Measurements from ENCODE around the gene GRK5.

The GRK5 gene

DNA sequence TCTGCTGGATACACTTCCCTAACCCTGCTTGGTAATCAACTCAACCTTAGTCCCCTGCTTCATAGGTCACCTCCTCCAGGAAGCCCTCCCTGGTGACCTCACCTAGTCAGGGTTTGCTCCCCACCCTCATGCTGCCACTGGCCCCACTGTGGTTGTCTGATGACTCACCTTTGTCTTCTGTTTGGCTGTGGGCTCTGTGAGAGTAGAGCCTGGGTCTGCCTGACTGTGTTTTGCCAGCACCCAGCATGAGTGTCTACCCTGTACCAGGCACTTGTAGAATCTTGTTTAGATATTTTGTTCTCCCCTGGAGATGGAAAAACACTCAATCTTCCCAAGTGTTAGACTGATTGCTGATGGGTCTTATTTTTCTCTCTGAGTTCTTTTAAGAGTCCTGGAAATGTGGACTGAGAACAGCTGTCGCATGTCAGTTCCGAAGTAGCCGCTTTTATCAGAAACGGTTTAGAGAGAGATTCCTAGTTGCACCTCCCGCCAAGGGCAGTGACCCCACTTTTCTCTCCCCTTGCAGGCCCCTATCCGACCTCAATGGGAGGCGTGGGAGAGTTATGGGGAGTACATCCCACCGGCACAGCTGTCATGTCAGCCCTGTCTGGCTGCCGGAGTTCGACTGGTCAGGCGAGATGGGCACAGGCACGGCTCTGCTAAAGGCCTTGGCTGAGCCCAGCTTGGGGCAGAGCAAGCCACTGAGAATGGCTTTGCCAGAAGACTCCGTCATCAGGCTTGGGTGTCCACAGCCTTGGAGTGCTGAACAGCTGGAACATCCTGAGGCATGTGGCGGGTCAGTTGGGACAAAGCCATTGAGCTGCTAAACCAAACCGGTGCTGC, 134.3 kb downstream of the GRK5 start:
- no peak for DNase-seq (ENCODE audit: low read depth, low spot score)

DNA sequence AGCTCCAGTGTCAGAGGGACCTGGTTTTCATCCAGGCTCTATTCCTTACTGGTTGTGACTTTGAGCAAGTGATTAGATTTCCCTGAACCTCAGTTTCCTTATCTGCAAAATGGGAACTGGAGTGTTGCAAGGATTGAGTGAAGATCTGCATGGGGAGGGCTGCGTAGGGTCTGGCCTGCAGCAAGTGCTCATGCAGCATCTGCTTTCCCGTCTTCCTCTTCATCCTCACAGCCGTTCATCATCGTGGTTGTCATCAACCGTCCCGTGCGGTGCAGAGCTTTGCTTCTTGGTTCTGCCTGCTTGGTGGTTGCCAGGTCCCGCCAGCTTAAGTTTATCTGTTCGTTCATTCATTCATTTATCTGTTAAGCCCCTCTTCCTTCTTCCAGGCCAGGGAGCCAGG, 135.0 kb downstream of the GRK5 start:
- no peak for DNase-seq (ENCODE audit: low read depth, low spot score)

DNA sequence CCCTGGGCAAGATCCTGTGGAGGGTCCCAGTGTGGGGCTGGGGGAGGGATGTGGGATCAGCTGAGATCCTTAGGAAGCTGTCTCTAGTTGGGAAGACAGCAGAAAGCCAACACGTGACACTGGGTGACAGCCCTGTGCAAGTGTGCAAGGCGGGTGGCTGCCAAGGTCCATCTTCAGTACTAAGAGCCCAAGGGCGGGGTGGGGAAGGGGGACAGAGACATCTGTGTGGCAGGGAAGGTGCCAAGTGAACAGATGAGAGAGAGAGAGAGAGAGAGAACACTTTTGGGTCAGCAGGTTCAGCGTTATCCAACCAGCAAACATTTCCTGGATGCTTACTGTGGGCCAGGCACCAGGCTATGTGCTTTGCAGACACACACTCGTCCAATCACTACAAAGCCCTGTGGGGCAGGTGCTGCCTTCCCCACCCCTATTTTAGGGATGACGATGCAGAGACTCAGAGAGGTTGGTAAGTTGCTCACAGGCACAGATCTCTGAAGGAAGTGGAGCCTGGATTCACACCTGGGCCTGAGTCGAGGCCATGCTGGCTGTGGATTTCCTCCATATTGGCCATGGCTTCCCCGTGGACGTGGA, 135.7 kb downstream of the GRK5 start:
- DNase-seq (ENCODE audit: low read depth, low spot score): no peak

DNA sequence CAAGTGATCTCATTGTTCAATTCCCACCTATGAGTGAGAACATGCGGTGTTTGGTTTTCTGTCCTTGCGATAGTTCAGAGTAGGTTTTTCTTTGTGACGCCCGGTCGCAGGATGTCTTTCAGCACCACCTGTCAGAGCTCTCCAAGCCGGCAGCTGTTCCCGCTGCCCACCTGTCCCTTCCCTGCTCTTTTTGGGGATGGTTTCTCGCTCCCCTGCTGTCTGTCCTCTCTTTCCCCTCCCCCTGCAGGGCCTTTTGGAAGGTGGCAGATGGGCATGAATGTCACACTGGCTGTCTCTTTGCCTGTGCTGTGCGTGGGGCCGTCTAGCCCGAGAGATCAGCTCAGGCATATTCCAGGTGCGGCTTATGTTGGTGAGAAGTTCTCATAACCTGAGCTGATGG, 137.0 kb downstream of the GRK5 start:
- DNase-seq (ENCODE audit: low read depth, low spot score): no peak

DNA sequence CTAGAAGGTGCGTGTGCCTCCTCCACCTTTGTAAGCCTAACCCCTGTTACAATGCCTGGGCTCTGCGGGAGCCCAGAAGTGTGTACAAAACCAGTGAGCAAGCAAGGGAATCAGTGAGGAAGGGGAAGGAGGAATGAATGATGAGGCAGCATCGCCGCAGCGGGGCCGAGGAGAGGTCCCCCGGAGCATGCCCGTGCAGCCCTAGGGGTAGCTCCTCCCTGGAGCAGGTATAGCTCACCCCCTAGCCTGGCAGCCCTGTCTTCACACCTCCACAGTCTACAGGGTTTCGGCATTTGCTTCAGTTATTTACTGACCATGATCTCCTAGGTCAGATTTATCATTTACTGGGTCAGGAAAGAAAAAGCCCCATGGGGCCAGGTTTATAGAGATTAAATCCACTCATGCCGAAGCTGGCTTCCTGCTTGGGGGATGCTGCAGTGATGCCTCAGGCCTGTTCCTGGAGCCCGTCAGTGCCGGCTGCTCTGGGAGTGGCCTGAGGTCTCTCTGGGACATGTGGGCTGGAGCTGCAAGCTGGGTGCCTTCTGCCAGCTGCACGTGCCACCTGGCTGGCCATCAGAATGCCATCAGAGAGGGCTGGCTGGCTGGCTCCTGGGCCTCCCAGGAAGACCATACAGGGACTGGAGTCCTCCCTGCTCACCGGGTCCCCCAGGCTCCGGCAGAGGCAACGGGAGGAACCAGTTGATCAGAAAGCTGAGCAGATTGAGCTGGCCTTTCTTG, 138.9 kb downstream of the GRK5 start:
- no peak for DNase-seq (ENCODE audit: low read depth, low spot score)

DNA sequence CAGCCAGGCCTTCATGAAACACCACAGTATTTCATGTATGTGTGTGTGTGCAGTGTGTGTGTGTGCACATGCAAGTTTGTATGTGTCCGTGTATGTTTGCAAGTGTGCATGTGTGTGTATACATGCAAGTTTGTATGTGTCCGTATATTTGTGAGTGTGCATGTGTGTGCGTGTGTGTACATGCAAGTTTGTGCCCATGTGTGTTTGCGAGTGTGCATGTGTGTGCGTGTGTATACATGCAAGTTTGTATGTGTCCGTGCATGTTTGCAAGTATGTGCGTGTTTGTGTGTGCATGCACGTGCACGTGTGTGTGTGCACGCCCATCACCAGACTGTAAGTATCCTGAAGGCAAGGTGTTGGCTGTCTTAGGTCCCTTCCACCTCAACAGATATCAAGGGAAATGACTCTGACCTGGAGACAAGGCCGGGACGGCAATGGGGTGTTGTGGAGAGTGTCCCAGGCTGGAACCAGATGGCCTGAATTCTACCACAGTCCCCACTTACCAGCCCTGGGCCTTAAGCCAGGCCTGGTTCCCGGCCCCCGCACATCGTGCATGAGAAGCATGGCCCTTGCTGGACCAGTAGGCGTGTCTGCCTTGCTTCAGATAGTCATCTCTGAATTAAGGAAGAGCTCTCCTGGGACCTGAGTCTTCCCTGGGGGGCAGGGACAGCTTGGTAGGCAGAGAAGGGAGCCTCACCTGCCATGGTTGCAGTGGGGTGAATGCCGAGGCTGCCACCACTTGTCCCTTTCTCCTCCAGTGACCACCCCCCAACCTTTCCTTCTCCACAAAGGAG, 140.0 kb downstream of the GRK5 start:
- DNase-seq (ENCODE audit: low read depth, low spot score): no peak

DNA sequence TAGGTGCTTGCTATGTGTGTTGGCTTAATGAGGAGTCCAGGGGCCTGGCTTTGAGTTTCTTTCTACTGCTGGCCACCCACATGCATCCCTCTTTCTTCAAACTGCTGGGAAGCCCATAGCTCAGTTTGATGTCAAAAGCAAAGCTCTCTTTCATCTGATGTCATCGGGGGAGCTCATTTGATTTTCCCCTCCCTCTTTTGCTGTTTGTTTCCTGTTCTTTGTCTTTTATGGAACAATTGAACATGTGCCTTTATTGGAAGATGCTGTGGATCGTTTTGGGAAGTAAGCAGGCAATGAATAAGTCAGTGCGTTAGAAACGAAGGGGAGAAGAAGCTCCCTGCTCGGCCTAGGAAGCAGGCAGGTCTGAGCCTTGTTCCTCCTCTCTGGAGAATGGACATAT, 140.7 kb downstream of the GRK5 start:
- DNase-seq (ENCODE audit: low read depth, low spot score): no peak

DNA sequence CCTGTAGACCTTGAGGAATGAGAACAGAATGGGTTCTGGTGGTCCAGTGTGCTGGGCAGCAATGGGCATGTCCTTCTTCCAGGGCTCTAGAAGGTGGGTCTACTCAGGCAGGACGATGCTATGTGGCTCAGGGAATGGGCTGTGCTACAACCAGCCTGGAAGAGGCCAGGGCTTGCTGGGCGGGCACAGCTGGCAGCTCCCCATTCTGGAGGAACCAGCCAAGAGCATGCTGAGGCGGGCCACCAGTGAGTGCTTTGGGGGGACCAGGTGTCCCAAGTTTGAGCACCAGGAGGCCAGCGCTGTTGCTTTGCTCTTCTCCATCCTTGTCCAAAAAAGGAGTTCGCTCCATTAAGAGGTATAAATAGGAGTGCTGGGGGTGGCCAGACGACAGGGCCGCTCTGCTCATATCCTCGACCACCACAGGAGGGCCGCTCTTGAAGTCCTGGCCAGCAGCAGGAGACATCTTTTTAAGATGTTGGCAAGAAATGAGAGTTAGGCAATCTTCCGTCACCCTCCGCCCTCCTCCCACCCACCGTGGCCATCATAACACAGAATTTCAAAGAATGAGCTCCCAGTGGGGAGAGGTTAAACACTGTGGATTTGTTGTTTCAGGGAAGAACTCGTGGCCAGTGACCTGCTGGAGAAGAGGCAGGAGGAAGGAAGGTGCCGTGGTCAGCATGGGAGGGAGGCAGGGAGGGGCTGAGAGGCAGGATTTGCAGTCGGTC, 141.3 kb downstream of the GRK5 start:
- DNase-seq (ENCODE audit: low read depth, low spot score): no peak

DNA sequence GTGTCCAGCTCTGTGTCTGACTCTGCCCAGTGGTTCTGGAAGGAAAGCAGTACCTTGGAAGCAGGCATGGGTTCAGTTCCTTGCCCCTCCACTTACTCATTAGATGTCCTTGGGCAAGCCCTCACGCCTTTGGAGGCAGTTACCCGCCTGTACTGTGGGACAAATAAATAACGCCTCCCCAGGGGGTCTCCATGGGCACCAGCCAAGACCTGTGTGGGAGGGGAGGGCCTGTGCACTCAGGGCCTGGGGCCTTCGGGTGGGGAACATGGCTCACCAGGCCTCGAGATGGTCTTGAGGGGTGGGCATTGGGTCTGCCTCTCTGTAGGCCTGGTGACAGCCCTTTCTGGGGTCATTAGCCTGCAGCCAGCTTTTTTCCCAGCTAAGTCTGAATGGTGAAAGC, 142.0 kb downstream of the GRK5 start:
- no peak for DNase-seq (ENCODE audit: low read depth, low spot score)

DNA sequence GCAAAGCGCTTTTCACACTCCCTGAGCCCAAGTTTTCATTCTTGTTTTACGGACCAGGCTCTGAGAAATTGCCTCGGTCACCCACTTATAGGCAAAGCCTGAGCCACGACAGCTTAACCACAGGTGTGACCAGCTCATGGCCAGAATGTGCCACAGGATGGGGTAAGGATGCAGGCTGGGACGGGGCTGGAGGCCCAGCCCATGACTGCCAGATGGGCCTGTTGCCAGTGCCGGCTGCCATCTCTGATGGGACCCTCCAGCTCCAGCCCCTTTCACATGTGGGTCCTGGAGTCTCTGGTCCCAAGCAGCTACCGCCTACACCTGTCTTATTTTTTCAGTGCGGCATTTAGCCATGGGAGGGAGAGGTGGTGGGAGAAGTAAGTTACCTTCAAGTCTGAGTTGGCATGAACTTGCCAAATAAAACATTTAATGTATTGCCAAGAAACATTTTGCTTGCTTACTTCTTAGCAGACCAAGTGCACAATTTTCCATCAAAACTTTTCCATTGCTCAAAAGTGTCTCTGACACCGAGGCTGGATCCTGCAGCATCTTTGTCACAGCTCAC, 142.6 kb downstream of the GRK5 start:
- DNase-seq (ENCODE audit: low read depth, low spot score): no peak

DNA sequence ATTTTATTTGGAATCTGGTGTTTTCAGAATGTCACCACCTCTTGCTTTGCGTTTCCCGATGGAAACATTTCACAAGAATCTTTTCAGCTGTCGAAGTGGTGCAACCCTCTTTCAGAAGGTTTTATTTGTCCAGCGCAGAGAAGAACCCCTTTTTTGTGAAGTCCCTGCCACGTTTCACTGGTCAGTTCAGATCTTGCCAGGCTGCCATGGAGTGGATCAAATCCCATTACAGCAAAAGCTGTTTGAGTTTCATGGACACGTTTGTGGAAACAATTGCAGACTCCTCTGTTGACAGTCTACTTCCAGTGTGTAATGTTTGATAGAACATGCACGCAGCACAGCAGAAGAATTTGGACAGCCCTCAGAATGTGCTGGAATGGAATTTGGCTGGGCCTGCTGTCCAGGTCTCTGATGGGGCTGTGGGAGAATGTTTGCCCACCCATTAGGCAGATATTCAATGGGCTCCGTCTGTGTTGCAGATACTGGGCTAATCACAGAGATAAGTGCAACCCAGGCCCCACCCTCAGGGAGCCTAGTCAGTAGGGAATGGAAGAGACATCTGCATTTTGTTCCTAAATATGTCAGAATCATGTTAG, 143.2 kb downstream of the GRK5 start:
- no peak for DNase-seq (ENCODE audit: low read depth, low spot score)

DNA sequence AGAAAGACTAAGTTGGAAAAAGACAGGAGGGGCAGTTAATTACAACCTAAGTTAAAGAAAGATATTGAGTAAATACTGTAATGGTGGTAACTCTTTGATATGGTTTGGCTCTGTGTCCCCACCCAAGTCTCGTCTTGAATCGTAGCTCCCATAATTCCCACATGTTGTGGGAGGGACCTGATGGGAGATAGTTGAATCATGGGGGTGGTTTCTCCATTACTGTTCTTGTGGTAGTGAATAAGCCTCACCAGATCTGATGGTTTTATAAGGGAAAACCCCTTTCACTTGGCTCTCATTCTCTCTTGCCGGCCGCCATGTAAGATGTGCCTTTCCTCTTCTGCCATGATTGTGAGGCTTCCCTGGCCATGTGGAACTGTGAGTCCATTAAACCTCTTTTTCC, 143.8 kb downstream of the GRK5 start:
- no peak for DNase-seq (ENCODE audit: low read depth, low spot score)

DNA sequence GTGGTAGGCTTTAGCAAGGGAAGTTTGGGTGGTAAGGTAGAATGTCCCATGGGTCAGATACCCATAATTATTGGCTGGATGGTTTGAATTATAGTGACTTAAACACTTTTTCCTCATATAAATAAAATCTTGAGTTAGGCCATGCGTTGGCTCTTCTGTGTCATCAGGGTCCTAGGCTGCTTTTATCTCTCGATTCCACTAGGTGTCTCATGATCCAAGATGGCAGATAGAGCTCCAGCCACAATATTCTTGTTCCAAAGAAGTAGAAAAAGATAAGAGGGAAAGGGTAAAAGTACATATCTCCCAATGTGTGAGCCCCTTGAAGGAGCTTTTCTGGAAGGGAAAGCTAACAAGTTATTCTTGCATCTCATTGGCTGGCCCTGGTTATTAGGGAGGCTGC, 144.7 kb downstream of the GRK5 start:
- no peak for DNase-seq (ENCODE audit: low read depth, low spot score)

DNA sequence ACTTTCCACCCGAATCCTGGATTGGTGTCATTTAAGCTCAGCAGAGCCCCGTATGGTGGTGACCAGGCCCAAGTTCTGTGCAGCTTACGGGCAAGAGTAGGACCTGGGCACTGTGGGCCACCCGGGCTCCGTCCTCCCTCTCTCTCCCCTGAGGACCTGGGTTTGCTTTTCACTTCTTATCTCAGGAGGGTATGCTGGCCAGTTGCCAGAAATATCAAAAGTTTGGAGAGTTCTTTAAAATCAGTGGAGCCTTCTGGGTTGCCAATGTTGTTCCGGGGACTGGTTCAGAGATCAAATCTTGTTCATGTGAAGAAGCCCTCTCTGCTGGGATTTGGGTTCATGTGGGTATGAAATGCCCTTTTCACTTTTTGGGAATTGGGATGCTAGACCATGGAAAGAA, 145.4 kb downstream of the GRK5 start:
- DNase-seq (ENCODE audit: low read depth, low spot score): no peak

DNA sequence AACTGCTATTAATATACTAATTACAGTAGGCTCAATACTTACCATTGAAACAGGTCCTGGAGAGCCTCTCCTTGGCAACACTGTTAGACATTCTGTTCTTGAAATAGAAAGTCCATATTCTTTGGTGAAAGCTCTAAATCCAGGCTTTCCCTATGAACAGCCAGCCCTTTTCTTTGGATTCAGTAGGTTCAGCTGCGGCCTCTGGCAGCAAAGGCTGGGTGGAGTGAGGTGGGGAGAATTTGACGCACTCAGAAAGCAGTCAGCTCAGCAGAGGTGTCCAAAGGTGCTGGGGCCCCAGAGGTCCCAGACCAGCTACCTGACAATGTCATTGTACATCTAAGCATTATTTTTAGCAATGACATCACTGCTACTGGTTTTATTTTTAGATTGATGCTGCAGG, 146.1 kb downstream of the GRK5 start:
- DNase-seq (ENCODE audit: low read depth, low spot score): no peak

DNA sequence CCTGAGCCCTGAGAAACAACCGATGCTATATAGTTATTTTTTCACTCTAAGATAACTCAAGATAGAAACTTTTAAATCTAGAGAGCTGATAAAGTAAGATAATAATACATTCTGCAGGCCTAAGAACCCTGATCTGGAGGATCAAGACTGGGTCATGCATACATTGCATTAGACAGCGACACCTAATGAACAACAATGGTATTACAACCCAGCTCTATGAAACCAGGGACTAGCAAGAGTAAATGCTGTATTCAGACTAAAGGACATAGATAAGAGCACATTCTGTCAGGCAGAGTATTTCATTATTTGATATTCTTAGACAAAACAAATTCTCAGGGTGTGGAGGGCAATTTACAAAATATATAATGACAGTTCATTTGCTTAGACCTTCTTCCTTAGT, 148.6 kb downstream of the GRK5 start:
- DNase-seq (ENCODE audit: low read depth, low spot score): no peak

DNA sequence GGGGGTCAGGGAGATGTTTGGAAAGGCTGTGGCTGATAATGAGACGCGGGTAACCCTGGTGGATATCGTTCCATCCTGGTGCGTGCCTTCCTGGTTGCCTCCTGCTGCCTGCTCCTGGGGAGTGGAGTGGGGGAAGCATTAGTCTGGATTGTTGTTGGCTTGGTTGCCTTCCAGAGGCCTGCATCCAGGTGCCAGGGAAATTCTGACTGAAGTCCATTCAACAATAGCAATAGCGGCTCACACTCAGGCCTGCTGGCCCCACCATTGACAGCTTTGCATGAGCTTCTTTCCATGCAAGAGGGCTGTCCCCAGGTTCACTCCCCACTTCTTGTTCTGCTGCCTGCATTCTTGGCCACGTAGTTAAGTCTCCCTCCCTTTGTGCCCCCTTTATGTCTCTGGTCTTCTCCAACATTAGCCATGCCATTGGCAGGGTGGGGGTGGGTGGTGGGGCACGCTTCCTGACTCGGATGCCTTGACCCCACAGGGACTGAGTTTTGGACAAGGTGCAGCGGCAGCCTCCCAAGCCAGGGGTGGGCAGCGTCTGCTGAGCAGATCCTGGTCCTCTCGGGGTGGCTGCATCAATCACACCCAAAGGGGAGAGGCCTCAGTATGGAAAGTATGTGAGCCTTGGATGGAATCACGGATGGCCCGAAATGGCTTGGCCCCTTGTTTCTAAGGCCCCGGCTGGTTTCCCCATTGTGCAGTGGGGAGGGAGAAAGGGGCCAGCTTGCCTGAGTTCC, 150.2 kb downstream of the GRK5 start:
- DNase-seq (ENCODE audit: low read depth, low spot score): no peak

DNA sequence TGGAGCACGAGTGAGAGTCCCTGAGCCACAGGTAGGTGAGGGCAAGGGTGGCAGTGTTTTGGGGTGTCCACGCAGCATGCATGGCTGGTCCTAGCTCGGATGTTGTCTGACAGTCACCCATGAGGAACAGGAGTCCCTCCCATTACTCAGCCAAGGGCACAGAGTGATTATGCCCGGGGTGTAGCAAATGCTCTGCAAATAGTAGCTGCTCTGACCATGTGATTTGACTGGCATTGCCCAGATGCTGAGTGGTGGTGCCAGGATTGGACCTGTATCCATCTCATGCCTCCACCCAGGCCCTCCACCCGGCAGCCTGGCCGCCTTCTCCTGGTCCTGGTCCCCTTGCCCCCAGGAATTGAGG, 150.8 kb downstream of the GRK5 start:
- DNase-seq (ENCODE audit: low read depth, low spot score): no peak

DNA sequence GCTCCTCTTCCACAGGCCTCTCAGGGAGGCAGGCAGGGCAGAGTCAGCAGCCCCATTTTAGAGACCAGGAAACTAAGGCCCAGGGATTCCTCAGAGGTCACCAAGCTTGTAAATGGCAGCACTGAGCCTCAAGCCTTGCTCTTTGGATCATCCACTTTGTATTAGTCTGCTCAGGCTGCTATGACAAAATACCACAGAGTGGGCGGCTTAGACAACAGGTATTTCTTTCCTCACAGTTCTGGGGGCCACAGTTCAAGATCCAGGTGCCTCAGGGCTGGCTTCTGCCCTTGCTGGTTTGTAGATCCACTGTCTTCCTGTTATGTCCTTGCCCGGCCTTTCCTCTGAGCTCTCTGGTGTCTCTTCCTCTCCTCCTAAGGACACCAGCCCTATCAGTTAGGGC, 151.2 kb downstream of the GRK5 start:
- DNase-seq (ENCODE audit: low read depth, low spot score): no peak

DNA sequence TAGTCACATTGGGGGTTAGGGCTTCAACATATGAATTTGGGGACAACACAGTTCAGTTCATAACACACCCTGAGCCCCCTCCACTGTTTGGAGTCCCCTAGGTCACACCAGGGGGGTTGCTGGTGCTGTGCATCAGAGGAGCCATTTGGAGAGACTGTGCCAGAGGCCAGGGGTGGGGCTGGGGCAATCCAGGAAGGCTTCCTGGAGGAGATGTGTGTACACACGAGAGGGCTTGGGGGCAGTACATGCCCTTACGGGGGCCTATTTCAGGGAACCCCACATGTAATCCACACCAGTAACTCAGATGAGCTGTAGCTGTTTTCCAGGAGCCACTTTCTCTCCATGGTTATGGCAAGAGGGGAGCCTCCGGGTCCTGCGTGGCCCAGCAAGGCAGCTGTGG, 151.7 kb downstream of the GRK5 start:
- DNase-seq (ENCODE audit: low read depth, low spot score): no peak
